Gastrocnemius medialis (tissue), 4 donors: ENCODE results near the gene CCDC81.

Source experiments
- POLR2A ChIP-seq, 2 donors: fragments of 450-650 bp; IDR thresholded peaks; one replicate each; pipeline ENCODE4 v1.6.1; 2017; ENCODE audit warnings: antibody characterized with exemption in 2 of 2, mild to moderate bottlenecking in 2 of 2, moderate library complexity in 2 of 2
- TF ChIP-seq, protein P1 (sequence below), 5 experiments: fragments of 450-650 bp in 3 of 5; fragments of 200-600 bp in 2 of 5; sonication (generic) in 2 of 5; IDR thresholded peaks in 4 of 5; conservative IDR thresholded peaks in 1 of 5; 1 replicate in 4 of 5; 2 replicates in 1 of 5; pipeline ENCODE4 v1.5.1; 2016 to 2019; ENCODE audit warnings: antibody characterized with exemption in 5 of 5, mild to moderate bottlenecking in 3 of 5, moderate library complexity in 3 of 5

- TF ChIP-seq POLR2A (IDR thresholded peaks at IDR 0.05): no peak
- TF ChIP-seq, protein P1, sequence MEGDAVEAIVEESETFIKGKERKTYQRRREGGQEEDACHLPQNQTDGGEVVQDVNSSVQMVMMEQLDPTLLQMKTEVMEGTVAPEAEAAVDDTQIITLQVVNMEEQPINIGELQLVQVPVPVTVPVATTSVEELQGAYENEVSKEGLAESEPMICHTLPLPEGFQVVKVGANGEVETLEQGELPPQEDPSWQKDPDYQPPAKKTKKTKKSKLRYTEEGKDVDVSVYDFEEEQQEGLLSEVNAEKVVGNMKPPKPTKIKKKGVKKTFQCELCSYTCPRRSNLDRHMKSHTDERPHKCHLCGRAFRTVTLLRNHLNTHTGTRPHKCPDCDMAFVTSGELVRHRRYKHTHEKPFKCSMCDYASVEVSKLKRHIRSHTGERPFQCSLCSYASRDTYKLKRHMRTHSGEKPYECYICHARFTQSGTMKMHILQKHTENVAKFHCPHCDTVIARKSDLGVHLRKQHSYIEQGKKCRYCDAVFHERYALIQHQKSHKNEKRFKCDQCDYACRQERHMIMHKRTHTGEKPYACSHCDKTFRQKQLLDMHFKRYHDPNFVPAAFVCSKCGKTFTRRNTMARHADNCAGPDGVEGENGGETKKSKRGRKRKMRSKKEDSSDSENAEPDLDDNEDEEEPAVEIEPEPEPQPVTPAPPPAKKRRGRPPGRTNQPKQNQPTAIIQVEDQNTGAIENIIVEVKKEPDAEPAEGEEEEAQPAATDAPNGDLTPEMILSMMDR (IDR thresholded peaks at IDR 0.05 in 4 of 5, conservative IDR thresholded peaks at IDR 0.05 in 1 of 5): no peak
These were observed 89.3 kb downstream of the CCDC81 start for GRCh38 chr11:86463955-86464354.
